OCI-LY3 (cell line): Measurements from ENCODE around the gene DCTN1.

Experiments used
- H2AFZ ChIP-seq: fragments of 200-600, 300-600 bp; shearing (Covaris generic); 2 replicates; pipeline ENCODE4 v1.6.0; 2014; ENCODE audit warnings: antibody characterized with exemption, low read depth, low read length
- H3K27ac ChIP-seq: fragments of 200-600, 300-600 bp; sonication (generic); 2 replicates; pipeline ENCODE4 v1.5.1; 2014; ENCODE audit warnings: mild to moderate bottlenecking, low read length, moderate library complexity, mixed read lengths
- H3K27me3 ChIP-seq: fragments of 200-600, 300-600 bp; sonication (generic); 2 replicates; pipeline ENCODE4 v1.6.1; 2014; ENCODE audit warnings: low read depth, low read length, mixed read lengths
- H3K36me3 ChIP-seq: fragments of 200-600, 300-600 bp; sonication (generic); replicated peaks from 2 replicates; pipeline ENCODE3; 2014; ENCODE audit warnings: low read depth, low read length, mixed read lengths
- H3K4me1 ChIP-seq: fragments of 300-600, 200-600 bp; sonication (generic); 2 replicates; pipeline ENCODE4 v1.6.1; 2014; ENCODE audit warnings: low read length, mixed read lengths
- H3K4me2 ChIP-seq: fragments of 200-600, 300-600 bp; sonication (generic); 2 replicates; pipeline ENCODE4 v1.6.1; 2014; ENCODE audit warnings: low read length, mixed read lengths
- H3K4me3 ChIP-seq: fragments of 300-600, 200-600 bp; sonication (generic); 2 replicates; pipeline ENCODE4 v1.5.1; 2014; ENCODE audit warnings: antibody characterized with exemption, mild to moderate bottlenecking, low read length, moderate library complexity
- H3K79me2 ChIP-seq: fragments of 300-600, 200-600 bp; shearing (Covaris generic); 2 replicates; pipeline ENCODE4 v1.6.1; 2014; ENCODE audit warnings: mild to moderate bottlenecking, low read length, mixed read lengths
- H3K9ac ChIP-seq: fragments of 300-600, 200-600 bp; shearing (Covaris generic); 2 replicates; pipeline ENCODE4 v1.6.0; 2014; ENCODE audit warnings: mild to moderate bottlenecking, low read length, moderate library complexity
- H3K9me3 ChIP-seq: fragments of 200-600, 300-600 bp; shearing (Covaris generic); 2 replicates; pipeline ENCODE4 v1.6.1; 2014; ENCODE audit warnings: low read length, mixed read lengths; ENCODE audit not compliant: insufficient read depth
- H4K20me1 ChIP-seq: fragments of 200-600, 300-600 bp; sonication (generic); 2 replicates; pipeline ENCODE4 v1.6.1; 2016; ENCODE audit warnings: low read length, mixed read lengths; ENCODE audit not compliant: insufficient read depth
- CTCF ChIP-seq: fragments of 200-600, 300-600 bp; sonication (generic); IDR thresholded peaks from 2 replicates; pipeline ENCODE4 v1.5.1; 2014; ENCODE audit warnings: antibody characterized with exemption, low read length, low read depth
- EZH2phosphoT487 ChIP-seq: fragments of 200-600 bp; shearing (Covaris generic); IDR thresholded peaks from 2 replicates; pipeline ENCODE4 v1.6.1; 2018; ENCODE audit warnings: antibody characterized with exemption, mixed run types, low read depth

DCTN1 gene

GRCh38 chr2:74375838-74376237 lies 4.3 kb downstream of the DCTN1 start:
- 0 out of 2 replicates have a peak, but pooled peaks cover 3% of the 10 kb centered on the region for H4K20me1 ChIP-seq
- H3K4me2 ChIP-seq: no peak overlapping the region
- no peaks in the 10 kb centered on the region for H3K9me3 ChIP-seq
- H2AFZ ChIP-seq: no peak overlapping the region
- H3K36me3 ChIP-seq: peaks cover 3% of the 10 kb centered on the region
- peaks cover 7% of the 10 kb centered on the region; the same call in 1 of the 2 replicates for H3K4me1 ChIP-seq
- no peak overlapping the region for H3K9ac ChIP-seq
- no peak overlapping the region for H3K27ac ChIP-seq
- H3K27me3 ChIP-seq: no peaks in the 10 kb centered on the region
- H3K4me3 ChIP-seq: no peak overlapping the region
- TF ChIP-seq EZH2phosphoT487: no peak
- TF ChIP-seq CTCF: no peak
- H3K79me2 ChIP-seq: peaks cover 11% of the 10 kb centered on the region

GRCh38 chr2:74374509-74375205 lies 5.5 kb downstream of the DCTN1 start:
- H2AFZ ChIP-seq: no peak overlapping the region
- no peaks in the 10 kb centered on the region for H3K27me3 ChIP-seq
- H3K9ac ChIP-seq: no peak overlapping the region
- H3K4me2 ChIP-seq: no peak overlapping the region
- peaks cover 2% of the 10 kb centered on the region; the same call in 1 of the 2 replicates for H3K79me2 ChIP-seq
- no peak overlapping the region for H3K4me3 ChIP-seq
- H3K9me3 ChIP-seq: no peaks in the 10 kb centered on the region
- no peak overlapping the region for H3K27ac ChIP-seq
- H3K4me1 ChIP-seq: no peaks in the 10 kb centered on the region
- 0 out of 2 replicates have a peak, but pooled peaks cover 3% of the 10 kb centered on the region for H4K20me1 ChIP-seq
- H3K36me3 ChIP-seq: peaks cover 7% of the 10 kb centered on the region
- TF ChIP-seq CTCF (no peak), EZH2phosphoT487 (no peak)

- TF ChIP-seq CTCF (no peak), EZH2phosphoT487 (no peak)
- Histone ChIP-seq H3K4me2 (no peak overlapping the region), H3K4me3 (no peak overlapping the region), H3K36me3 (peaks cover 7% of the 10 kb centered on the region), H4K20me1 (0 out of 2 replicates have a peak, but pooled peaks cover 3% of the 10 kb centered on the region), H3K4me1 (no peaks in the 10 kb centered on the region), H2AFZ (no peak overlapping the region), H3K27me3 (no peaks in the 10 kb centered on the region), H3K9me3 (no peaks in the 10 kb centered on the region), H3K27ac (no peak overlapping the region), H3K9ac (no peak overlapping the region), H3K79me2 (no peaks in the 10 kb centered on the region)
These were observed 6.1 kb downstream of the DCTN1 start for GRCh38 chr2:74373985-74374384.

GRCh38 chr2:74373221-74373676 lies 6.9 kb downstream of the DCTN1 start:
- Histone ChIP-seq H4K20me1 (0 out of 2 replicates have a peak, but pooled peaks cover 3% of the 10 kb centered on the region), H3K36me3 (peaks cover 11% of the 10 kb centered on the region), H3K4me3 (no peak overlapping the region), H3K27ac (no peak overlapping the region), H3K4me2 (no peak overlapping the region), H3K9me3 (no peaks in the 10 kb centered on the region), H3K4me1 (no peaks in the 10 kb centered on the region), H2AFZ (no peak overlapping the region), H3K27me3 (no peaks in the 10 kb centered on the region), H3K9ac (no peak overlapping the region), H3K79me2 (no peaks in the 10 kb centered on the region)
- no peak for TF ChIP-seq CTCF
